HepG2 (cell line): ENCODE data around the gene NDUFS2. TPM values are rescaled to one million over a fixed set of nuclear protein-coding genes. Genes with fewer than 3 reads are reported as not detected.
A peak's percentile ranks its signal among the peaks of the same experiment; 100 is the strongest.

Experiments used
- ASH2L ChIP-seq: fragments of 300-600, 200-600 bp; sonication (generic); IDR thresholded peaks from 2 replicates; pipeline ENCODE4 v1.7.0; 2017; ENCODE audit warnings: low read depth, mild to moderate bottlenecking, moderate library complexity, mixed read lengths, low read length; ENCODE audit not compliant: insufficient read length
- ATM ChIP-seq: fragments of 450-650 bp; IDR thresholded peaks from 2 replicates; pipeline ENCODE4 v1.7.1; 2017; ENCODE audit warnings: mild to moderate bottlenecking, borderline replicate concordance
- CBX1 ChIP-seq: IDR thresholded peaks from one replicate; pipeline ENCODE4 v1.6.1; 2016; ENCODE audit warnings: antibody characterized with exemption, low read depth
- CREBL2 ChIP-seq: sonication (generic); formaldehyde crosslinking; IDR thresholded peaks from 2 replicates; pipeline ENCODE4 v1.8.1; 2023; ENCODE audit warnings: missing genetic modification reagents, mild to moderate bottlenecking, borderline replicate concordance
- E2F2 ChIP-seq: sonication (generic); formaldehyde crosslinking; IDR thresholded peaks from 2 replicates; pipeline ENCODE4 v1.4.0; 2020; ENCODE audit warnings: missing genetic modification reagents, borderline replicate concordance
- EED ChIP-seq: sonication (generic); formaldehyde crosslinking; IDR thresholded peaks from 2 replicates; pipeline ENCODE4 v1.5.0; 2020; ENCODE audit warnings: mild to moderate bottlenecking, missing genetic modification reagents
- HNF4A ChIP-seq: sonication (generic); formaldehyde crosslinking; IDR thresholded peaks from 2 replicates; pipeline ENCODE4 v1.4.0; 2020; ENCODE audit warnings: missing genetic modification reagents
- HNRNPUL1 ChIP-seq: fragments of 200-400 bp; formaldehyde crosslinking; IDR thresholded peaks from 2 replicates; pipeline ENCODE4 v1.6.1; 2017; ENCODE audit warnings: low read depth, mild to moderate bottlenecking, low read length, moderate library complexity
- MLXIP ChIP-seq: sonication (generic); formaldehyde crosslinking; IDR thresholded peaks from 2 replicates; pipeline ENCODE4 v1.9.0; 2021; ENCODE audit warnings: missing genetic modification reagents, borderline replicate concordance
- NCOA1 ChIP-seq: sonication (generic); formaldehyde crosslinking; IDR thresholded peaks from 2 replicates; pipeline ENCODE4 v1.9.0; 2021; ENCODE audit warnings: missing genetic modification reagents
- NCOA5 ChIP-seq: sonication (generic); formaldehyde crosslinking; IDR thresholded peaks from 2 replicates; pipeline ENCODE4 v1.4.0; 2020; ENCODE audit warnings: missing genetic modification reagents
- PAWR ChIP-seq: sonication (generic); formaldehyde crosslinking; IDR thresholded peaks from 2 replicates; pipeline ENCODE4 v1.4.0; 2020; ENCODE audit warnings: missing genetic modification reagents, mild to moderate bottlenecking, borderline replicate concordance
- PAX8 ChIP-seq: sonication (generic); formaldehyde crosslinking; IDR thresholded peaks from 2 replicates; pipeline ENCODE4 v1.8.0; 2022; ENCODE audit warnings: mild to moderate bottlenecking, missing genetic modification reagents, borderline replicate concordance
- POLR2A ChIP-seq, 2 experiments: IDR thresholded peaks; 2 replicates each; pipeline ENCODE4 v1.6.1; 2011; ENCODE audit warnings: low read depth in 2 of 2, low read length in 2 of 2, mild to moderate bottlenecking in 1 of 2, moderate library complexity in 1 of 2; ENCODE audit not compliant: insufficient read depth in 1 of 2
- RBM22 ChIP-seq: fragments of 200-400 bp; formaldehyde crosslinking; optimal IDR thresholded peaks from 2 replicates; pipeline ENCODE3; 2017; ENCODE audit warnings: mild to moderate bottlenecking, low read length, moderate library complexity
- RCOR2 ChIP-seq: IDR thresholded peaks from 2 replicates; pipeline ENCODE4 v1.6.1; 2016; ENCODE audit warnings: missing biosample characterization, missing genetic modification reagents
- SAP130 ChIP-seq: IDR thresholded peaks from 2 replicates; pipeline ENCODE4 v1.6.1; 2016; ENCODE audit warnings: low read depth
- SRSF1 ChIP-seq: fragments of 200-400 bp; formaldehyde crosslinking; optimal IDR thresholded peaks from 2 replicates; pipeline ENCODE3; 2017; ENCODE audit warnings: mild to moderate bottlenecking, low read depth, low read length, moderate library complexity
- TARDBP ChIP-seq: sonication (generic); formaldehyde crosslinking; IDR thresholded peaks from 2 replicates; pipeline ENCODE4 v1.8.0; 2022; ENCODE audit warnings: mild to moderate bottlenecking, missing genetic modification reagents
- TEAD2 ChIP-seq: sonication (generic); formaldehyde crosslinking; IDR thresholded peaks from 2 replicates; pipeline ENCODE4 v1.9.0; 2021; ENCODE audit warnings: missing genetic modification reagents
- ZFY ChIP-seq: sonication (generic); formaldehyde crosslinking; IDR thresholded peaks from 2 replicates; pipeline ENCODE4 v1.4.0; 2020; ENCODE audit warnings: missing genetic modification reagents
- ZNF121 ChIP-seq: sonication (generic); formaldehyde crosslinking; IDR thresholded peaks from 2 replicates; pipeline ENCODE4 v1.5.0; 2020; ENCODE audit warnings: mild to moderate bottlenecking, missing genetic modification reagents
- ZNF263 ChIP-seq: sonication (generic); formaldehyde crosslinking; IDR thresholded peaks from 2 replicates; pipeline ENCODE4 v1.4.0; 2020; ENCODE audit warnings: missing genetic modification reagents
- ZNF501 ChIP-seq: sonication (generic); formaldehyde crosslinking; IDR thresholded peaks from 2 replicates; pipeline ENCODE4 v1.5.1; 2020; ENCODE audit warnings: mild to moderate bottlenecking, moderate library complexity, missing genetic modification reagents
- ZNF569 ChIP-seq: sonication (generic); formaldehyde crosslinking; IDR thresholded peaks from 2 replicates; pipeline ENCODE4 v1.5.0; 2020; ENCODE audit warnings: mild to moderate bottlenecking, missing genetic modification reagents, moderate library complexity, borderline replicate concordance
- ZNF614 ChIP-seq: IDR thresholded peaks from 2 replicates; pipeline ENCODE4 v1.6.1; 2018; ENCODE audit warnings: missing biosample characterization, missing genetic modification reagents, inconsistent platforms, borderline replicate concordance
- ZNF629 ChIP-seq: sonication (generic); formaldehyde crosslinking; conservative IDR thresholded peaks from 2 replicates; pipeline ENCODE4 v1.5.0; 2020; ENCODE audit warnings: missing genetic modification reagents
- ZSCAN20 ChIP-seq: sonication (generic); formaldehyde crosslinking; IDR thresholded peaks from 2 replicates; pipeline ENCODE4 v1.4.0; 2020; ENCODE audit warnings: missing genetic modification reagents, mild to moderate bottlenecking, borderline replicate concordance
- ZSCAN29 ChIP-seq: sonication (generic); formaldehyde crosslinking; conservative IDR thresholded peaks from 2 replicates; pipeline ENCODE4 v1.4.0; 2020; ENCODE audit warnings: mild to moderate bottlenecking, missing genetic modification reagents
- polyA plus RNA-seq, 8 experiments: library from polyadenylated mRNA; depleted of rRNA in 3 of 8; stranded (reverse) in 7 of 8; unstranded in 1 of 8; fragments of >200 nt; fragmentation: Illumina TruSeq in 4 of 8; extraction: Trizol in 4 of 8; gene quantifications; 2 replicates each; pipeline versions ENCODE4 v1.2.1 to v1.2.3, GENCODE V29; 2011 to 2016; ENCODE audit warnings: low read depth in 4 of 8, missing spikeins in 1 of 8, mixed read lengths in 1 of 8; ENCODE audit not compliant: insufficient read depth in 1 of 8
- total RNA-seq, 5 experiments: library from RNA; depleted of rRNA; stranded (reverse); fragments of >200 nt; fragmentation: Illumina TruSeq; extraction: Trizol; gene quantifications; 2 replicates each; pipeline ENCODE4 v1.2.3, GENCODE V29; 2016; ENCODE audit warnings: low read depth in 1 of 5

Gene NDUFS2
- total and polyA plus RNA-seq, 2 of the 13 experiments (the other 11 are each of a cell fraction or from before 2014, with no cell fraction given) = 89.9 to 118 TPM

- no peak for TF ChIP-seq ZNF629 (CRISPR knock-in tag)
- TF ChIP-seq ZNF501 (CRISPR knock-in tag) = no peak
- TF ChIP-seq ZNF121 (CRISPR knock-in tag) = no peak
- no peak; the same call in 1 of the 2 replicates for TF ChIP-seq ZFY
- TF ChIP-seq SAP130 (CRISPR knock-in tag) = peak; percentile 72
- TF ChIP-seq HNRNPUL1 = no peak
- no peak for TF ChIP-seq ATM
- TF ChIP-seq E2F2 (CRISPR knock-in tag) = no peak
- TF ChIP-seq SRSF1 = no peak
- peak; percentile 78 for TF ChIP-seq RBM22
- TF ChIP-seq ZNF569 (CRISPR knock-in tag) = no peak
- no peak for TF ChIP-seq ZNF263
- peak; percentile 52 for TF ChIP-seq CBX1
- peak; percentile 75; the same call in 1 of the 2 replicates for TF ChIP-seq NCOA1
- 0 out of 2 replicates have a peak, but pooled peaks have one; percentile 16 for TF ChIP-seq RCOR2
- no peak for TF ChIP-seq TEAD2
- TF ChIP-seq MLXIP = 0 out of 2 replicates have a peak, but pooled peaks have one; percentile 17
- TF ChIP-seq HNF4A (CRISPR knock-in tag) = peak; percentile 87
- no peak for TF ChIP-seq TARDBP
- peak; percentile 67 for TF ChIP-seq ZNF614 (CRISPR knock-in tag)
- peak; percentile 59 to 68 for TF ChIP-seq POLR2A (IDR thresholded peaks at IDR 0.05; ENCODE audit: insufficient read depth in 1 of 2, low read depth in 2 of 2, low read length in 2 of 2)
- no peak for TF ChIP-seq EED (CRISPR knock-in tag)
- no peak for TF ChIP-seq PAX8
- no peak for TF ChIP-seq ZSCAN29 (CRISPR knock-in tag)
- no peak for TF ChIP-seq ZSCAN20 (CRISPR knock-in tag)
- no peak for TF ChIP-seq CREBL2
- no peak for TF ChIP-seq NCOA5 (CRISPR knock-in tag)
- TF ChIP-seq ASH2L = peak; percentile 25
- TF ChIP-seq PAWR (CRISPR knock-in tag) = no peak
Measured at GRCh38 chr1:161218301-161219077, 16.3 kb downstream of the NDUFS2 start (continued).
